ENCODE results near the gene JARID2. TPM values are rescaled to one million over a fixed set of nuclear protein-coding genes. Genes with fewer than 3 reads are reported as not detected.

Gene JARID2
- total and polyA plus RNA-seq, 10 of the 15 experiments (the other 5 are each of a cell fraction or from before 2014, with no cell fraction given), result 4.2 to 21.6 (median 11.7) TPM

DNA sequence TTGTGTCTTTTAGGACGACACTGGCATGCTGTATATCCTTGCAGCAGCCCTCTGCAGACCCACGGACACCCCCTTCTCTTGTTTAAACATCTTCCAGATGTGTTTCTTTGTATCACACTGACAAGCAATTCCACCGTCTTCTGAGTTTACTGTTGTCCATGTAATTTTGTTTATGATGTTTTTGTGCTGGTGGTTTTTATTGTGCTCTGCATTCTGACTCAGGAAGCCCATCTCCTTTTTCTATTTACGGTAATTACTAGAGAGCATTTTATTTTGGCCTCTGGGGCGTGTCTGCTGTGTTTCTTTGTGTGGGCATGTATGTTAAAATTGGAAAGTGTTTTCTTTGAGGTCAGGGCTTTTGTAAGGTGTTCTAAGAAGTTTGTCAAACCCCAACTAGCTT, 111.9 kb downstream of the JARID2 start (continued):
- TF ChIP-seq, protein P1, sequence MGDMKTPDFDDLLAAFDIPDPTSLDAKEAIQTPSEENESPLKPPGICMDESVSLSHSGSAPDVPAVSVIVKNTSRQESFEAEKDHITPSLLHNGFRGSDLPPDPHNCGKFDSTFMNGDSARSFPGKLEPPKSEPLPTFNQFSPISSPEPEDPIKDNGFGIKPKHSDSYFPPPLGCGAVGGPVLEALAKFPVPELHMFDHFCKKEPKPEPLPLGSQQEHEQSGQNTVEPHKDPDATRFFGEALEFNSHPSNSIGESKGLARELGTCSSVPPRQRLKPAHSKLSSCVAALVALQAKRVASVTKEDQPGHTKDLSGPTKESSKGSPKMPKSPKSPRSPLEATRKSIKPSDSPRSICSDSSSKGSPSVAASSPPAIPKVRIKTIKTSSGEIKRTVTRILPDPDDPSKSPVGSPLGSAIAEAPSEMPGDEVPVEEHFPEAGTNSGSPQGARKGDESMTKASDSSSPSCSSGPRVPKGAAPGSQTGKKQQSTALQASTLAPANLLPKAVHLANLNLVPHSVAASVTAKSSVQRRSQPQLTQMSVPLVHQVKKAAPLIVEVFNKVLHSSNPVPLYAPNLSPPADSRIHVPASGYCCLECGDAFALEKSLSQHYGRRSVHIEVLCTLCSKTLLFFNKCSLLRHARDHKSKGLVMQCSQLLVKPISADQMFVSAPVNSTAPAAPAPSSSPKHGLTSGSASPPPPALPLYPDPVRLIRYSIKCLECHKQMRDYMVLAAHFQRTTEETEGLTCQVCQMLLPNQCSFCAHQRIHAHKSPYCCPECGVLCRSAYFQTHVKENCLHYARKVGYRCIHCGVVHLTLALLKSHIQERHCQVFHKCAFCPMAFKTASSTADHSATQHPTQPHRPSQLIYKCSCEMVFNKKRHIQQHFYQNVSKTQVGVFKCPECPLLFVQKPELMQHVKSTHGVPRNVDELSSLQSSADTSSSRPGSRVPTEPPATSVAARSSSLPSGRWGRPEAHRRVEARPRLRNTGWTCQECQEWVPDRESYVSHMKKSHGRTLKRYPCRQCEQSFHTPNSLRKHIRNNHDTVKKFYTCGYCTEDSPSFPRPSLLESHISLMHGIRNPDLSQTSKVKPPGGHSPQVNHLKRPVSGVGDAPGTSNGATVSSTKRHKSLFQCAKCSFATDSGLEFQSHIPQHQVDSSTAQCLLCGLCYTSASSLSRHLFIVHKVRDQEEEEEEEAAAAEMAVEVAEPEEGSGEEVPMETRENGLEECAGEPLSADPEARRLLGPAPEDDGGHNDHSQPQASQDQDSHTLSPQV (IDR thresholded peaks at IDR 0.05), result 0 out of 2 replicates have a peak, but pooled peaks have one; percentile 41
- TF ChIP-seq TBL1XR1 (IDR thresholded peaks at IDR 0.05; ENCODE audit: low read depth, low read length), result peak; percentile 79; the same call in 1 of the 2 replicates
- 0 out of 2 replicates have a peak, but pooled peaks have one; percentile 63 for TF ChIP-seq FOXM1 (IDR thresholded peaks at IDR 0.05; ENCODE audit: low read depth, low read length)
- TF ChIP-seq MTA2 (IDR thresholded peaks at IDR 0.05; ENCODE audit: low read depth), result peak; percentile 50
- TF ChIP-seq, protein P2, sequence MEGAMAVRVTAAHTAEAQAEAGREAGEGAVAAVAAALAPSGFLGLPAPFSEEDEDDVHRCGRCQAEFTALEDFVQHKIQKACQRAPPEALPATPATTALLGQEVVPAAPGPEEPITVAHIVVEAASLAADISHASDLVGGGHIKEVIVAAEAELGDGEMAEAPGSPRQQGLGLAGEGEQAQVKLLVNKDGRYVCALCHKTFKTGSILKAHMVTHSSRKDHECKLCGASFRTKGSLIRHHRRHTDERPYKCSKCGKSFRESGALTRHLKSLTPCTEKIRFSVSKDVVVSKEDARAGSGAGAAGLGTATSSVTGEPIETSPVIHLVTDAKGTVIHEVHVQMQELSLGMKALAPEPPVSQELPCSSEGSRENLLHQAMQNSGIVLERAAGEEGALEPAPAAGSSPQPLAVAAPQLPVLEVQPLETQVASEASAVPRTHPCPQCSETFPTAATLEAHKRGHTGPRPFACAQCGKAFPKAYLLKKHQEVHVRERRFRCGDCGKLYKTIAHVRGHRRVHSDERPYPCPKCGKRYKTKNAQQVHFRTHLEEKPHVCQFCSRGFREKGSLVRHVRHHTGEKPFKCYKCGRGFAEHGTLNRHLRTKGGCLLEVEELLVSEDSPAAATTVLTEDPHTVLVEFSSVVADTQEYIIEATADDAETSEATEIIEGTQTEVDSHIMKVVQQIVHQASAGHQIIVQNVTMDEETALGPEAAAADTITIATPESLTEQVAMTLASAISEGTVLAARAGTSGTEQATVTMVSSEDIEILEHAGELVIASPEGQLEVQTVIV (IDR thresholded peaks at IDR 0.05; ENCODE audit: borderline replicate concordance, partially characterized antibody), result no peak
- TF ChIP-seq PAX8 (IDR thresholded peaks at IDR 0.05), result 0 out of 2 replicates have a peak, but pooled peaks have one; percentile 30
- TF ChIP-seq DPF2 (IDR thresholded peaks at IDR 0.05), result peak; percentile 13; the same call in 1 of the 2 replicates
- TF ChIP-seq TCF3 (IDR thresholded peaks at IDR 0.05; ENCODE audit: borderline replicate concordance, insufficient read depth, low read depth, low read length), result no peak
- TF ChIP-seq, protein P3, sequence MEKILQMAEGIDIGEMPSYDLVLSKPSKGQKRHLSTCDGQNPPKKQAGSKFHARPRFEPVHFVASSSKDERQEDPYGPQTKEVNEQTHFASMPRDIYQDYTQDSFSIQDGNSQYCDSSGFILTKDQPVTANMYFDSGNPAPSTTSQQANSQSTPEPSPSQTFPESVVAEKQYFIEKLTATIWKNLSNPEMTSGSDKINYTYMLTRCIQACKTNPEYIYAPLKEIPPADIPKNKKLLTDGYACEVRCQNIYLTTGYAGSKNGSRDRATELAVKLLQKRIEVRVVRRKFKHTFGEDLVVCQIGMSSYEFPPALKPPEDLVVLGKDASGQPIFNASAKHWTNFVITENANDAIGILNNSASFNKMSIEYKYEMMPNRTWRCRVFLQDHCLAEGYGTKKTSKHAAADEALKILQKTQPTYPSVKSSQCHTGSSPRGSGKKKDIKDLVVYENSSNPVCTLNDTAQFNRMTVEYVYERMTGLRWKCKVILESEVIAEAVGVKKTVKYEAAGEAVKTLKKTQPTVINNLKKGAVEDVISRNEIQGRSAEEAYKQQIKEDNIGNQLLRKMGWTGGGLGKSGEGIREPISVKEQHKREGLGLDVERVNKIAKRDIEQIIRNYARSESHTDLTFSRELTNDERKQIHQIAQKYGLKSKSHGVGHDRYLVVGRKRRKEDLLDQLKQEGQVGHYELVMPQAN (conservative IDR thresholded peaks at IDR 0.05), result no peak
- peak in 1 of 2 experiments; percentile 49; a peak in 1 of 4 replicates for TF ChIP-seq EP300 (IDR thresholded peaks at IDR 0.05; ENCODE audit: borderline replicate concordance in 1 of 2, control insufficient read depth in 1 of 2, low read depth in 2 of 2, low read length in 2 of 2)
- TF ChIP-seq, protein P4, sequence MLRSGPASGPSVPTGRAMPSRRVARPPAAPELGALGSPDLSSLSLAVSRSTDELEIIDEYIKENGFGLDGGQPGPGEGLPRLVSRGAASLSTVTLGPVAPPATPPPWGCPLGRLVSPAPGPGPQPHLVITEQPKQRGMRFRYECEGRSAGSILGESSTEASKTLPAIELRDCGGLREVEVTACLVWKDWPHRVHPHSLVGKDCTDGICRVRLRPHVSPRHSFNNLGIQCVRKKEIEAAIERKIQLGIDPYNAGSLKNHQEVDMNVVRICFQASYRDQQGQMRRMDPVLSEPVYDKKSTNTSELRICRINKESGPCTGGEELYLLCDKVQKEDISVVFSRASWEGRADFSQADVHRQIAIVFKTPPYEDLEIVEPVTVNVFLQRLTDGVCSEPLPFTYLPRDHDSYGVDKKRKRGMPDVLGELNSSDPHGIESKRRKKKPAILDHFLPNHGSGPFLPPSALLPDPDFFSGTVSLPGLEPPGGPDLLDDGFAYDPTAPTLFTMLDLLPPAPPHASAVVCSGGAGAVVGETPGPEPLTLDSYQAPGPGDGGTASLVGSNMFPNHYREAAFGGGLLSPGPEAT (IDR thresholded peaks at IDR 0.05; ENCODE audit: low read depth), result no peak
- TF ChIP-seq SMARCA5 (IDR thresholded peaks at IDR 0.05), result peak; percentile 23; the same call in 1 of the 2 replicates
- TF ChIP-seq RUNX3 (IDR thresholded peaks at IDR 0.05; ENCODE audit: low read length), result peak; percentile 83
- TF ChIP-seq, protein P5, sequence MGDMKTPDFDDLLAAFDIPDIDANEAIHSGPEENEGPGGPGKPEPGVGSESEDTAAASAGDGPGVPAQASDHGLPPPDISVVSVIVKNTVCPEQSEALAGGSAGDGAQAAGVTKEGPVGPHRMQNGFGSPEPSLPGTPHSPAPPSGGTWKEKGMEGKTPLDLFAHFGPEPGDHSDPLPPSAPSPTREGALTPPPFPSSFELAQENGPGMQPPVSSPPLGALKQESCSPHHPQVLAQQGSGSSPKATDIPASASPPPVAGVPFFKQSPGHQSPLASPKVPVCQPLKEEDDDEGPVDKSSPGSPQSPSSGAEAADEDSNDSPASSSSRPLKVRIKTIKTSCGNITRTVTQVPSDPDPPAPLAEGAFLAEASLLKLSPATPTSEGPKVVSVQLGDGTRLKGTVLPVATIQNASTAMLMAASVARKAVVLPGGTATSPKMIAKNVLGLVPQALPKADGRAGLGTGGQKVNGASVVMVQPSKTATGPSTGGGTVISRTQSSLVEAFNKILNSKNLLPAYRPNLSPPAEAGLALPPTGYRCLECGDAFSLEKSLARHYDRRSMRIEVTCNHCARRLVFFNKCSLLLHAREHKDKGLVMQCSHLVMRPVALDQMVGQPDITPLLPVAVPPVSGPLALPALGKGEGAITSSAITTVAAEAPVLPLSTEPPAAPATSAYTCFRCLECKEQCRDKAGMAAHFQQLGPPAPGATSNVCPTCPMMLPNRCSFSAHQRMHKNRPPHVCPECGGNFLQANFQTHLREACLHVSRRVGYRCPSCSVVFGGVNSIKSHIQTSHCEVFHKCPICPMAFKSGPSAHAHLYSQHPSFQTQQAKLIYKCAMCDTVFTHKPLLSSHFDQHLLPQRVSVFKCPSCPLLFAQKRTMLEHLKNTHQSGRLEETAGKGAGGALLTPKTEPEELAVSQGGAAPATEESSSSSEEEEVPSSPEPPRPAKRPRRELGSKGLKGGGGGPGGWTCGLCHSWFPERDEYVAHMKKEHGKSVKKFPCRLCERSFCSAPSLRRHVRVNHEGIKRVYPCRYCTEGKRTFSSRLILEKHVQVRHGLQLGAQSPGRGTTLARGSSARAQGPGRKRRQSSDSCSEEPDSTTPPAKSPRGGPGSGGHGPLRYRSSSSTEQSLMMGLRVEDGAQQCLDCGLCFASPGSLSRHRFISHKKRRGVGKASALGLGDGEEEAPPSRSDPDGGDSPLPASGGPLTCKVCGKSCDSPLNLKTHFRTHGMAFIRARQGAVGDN (IDR thresholded peaks at IDR 0.05), result peak; percentile 23; the same call in 1 of the 2 replicates
- no peak for TF ChIP-seq NRF1 (conservative IDR thresholded peaks at IDR 0.05; ENCODE audit: low read depth, low read length)
